AG04450 (cell line): ENCODE measurements around the gene EVA1B. TPM values are rescaled to one million over a fixed set of nuclear protein-coding genes. Genes with fewer than 3 reads are reported as not detected.

ENCODE experiments used
- CTCF ChIA-PET: fragments of 300-600, 350-600 bp; formaldehyde crosslinking; extraction: SDS; loops from one replicate; lab custom pipeline; 2022; ENCODE audit warnings: antibody characterized with exemption, inconsistent platforms; lab: Charles Lee
- POLR2A ChIA-PET: fragments of 350-600 bp; formaldehyde crosslinking; extraction: SDS; loops from one replicate; lab custom pipeline; 2021; ENCODE audit warnings: antibody characterized with exemption, inconsistent platforms; lab: Yijun Ruan, JAX
- DNase-seq: peaks from one replicate; pipeline ENCODE4 v3.0.0-alpha.2; 2011; ENCODE audit warnings: low read depth, low spot score
- H3K27ac ChIP-seq: one replicate; pipeline ENCODE4 v1.5.1; 2012; ENCODE audit warnings: low read depth, low read length, control low read depth
- H3K27me3 ChIP-seq: one replicate; pipeline ENCODE4 v1.6.0; 2012; ENCODE audit warnings: low read length; ENCODE audit not compliant: control insufficient read depth, insufficient read depth
- H3K4me3 ChIP-seq: 2 replicates; pipeline ENCODE4 v1.5.1; 2011; ENCODE audit warnings: mild to moderate bottlenecking, low read depth, low read length, control low read depth
- H3K9me3 ChIP-seq: 2 replicates; pipeline ENCODE4 v1.5.1; 2012; ENCODE audit warnings: low read length; ENCODE audit not compliant: control insufficient read depth, insufficient read depth
- CTCF ChIP-seq: IDR thresholded peaks from 2 replicates; pipeline ENCODE4 v1.5.1; 2011; ENCODE audit warnings: low read depth, low read length, control low read depth, inconsistent platforms
- polyA plus RNA-seq: library from polyadenylated mRNA; depleted of rRNA; stranded (reverse); fragments of >200 nt; gene quantifications from 2 replicates; pipeline ENCODE4 v1.2.3, GENCODE V29; 2011

The EVA1B gene
- polyA plus RNA-seq, 1 experiment, result 27.2 TPM

GRCh38 chr1:36349241-36349671, 25.8 kb upstream of the EVA1B start:
- ChIA-PET CTCF (interaction anchor here (1.8 to 6.4 kb wide), 2 partner anchors 18 to 63 kb away, joined by 5 to 53 read pairs; no protein-coding TSS in a partner anchor), POLR2A (interaction anchor here (0.6 kb wide), 1 partner anchor 70 kb away, joined by 3 read pairs; no protein-coding TSS in a partner anchor)
- TF ChIP-seq CTCF, result no peak
- no peak overlapping the region for H3K4me3 ChIP-seq
- H3K27ac ChIP-seq, result peak overlapping the region; percentile 61
- H3K9me3 ChIP-seq, result no peaks in the 10 kb centered on the region
- no peaks in the 10 kb centered on the region for H3K27me3 ChIP-seq
- no peak for DNase-seq

GRCh38 chr1:36346741-36347370, 23.4 kb upstream of the EVA1B start:
- DNase-seq, result no peak
- CTCF ChIA-PET, result no interaction called here
- no peak overlapping the region for H3K4me3 ChIP-seq
- H3K27me3 ChIP-seq, result no peaks in the 10 kb centered on the region
- TF ChIP-seq CTCF, result no peak
- no peak overlapping the region for H3K27ac ChIP-seq
- POLR2A ChIA-PET, result no interaction called here
- H3K9me3 ChIP-seq, result no peaks in the 10 kb centered on the region

GRCh38 chr1:36345353-36345752, 21.9 kb upstream of the EVA1B start:
- Histone ChIP-seq H3K4me3 (no peak overlapping the region), H3K9me3 (no peaks in the 10 kb centered on the region), H3K27ac (no peak overlapping the region), H3K27me3 (no peaks in the 10 kb centered on the region)
- TF ChIP-seq CTCF, result no peak
- ChIA-PET POLR2A (interaction anchor here (1.4 kb wide), 1 partner anchor 41 kb away, joined by 3 read pairs; no protein-coding TSS in a partner anchor), CTCF (interaction anchor here (1.1 kb wide), 1 partner anchor 24 kb away, joined by 5 read pairs; no protein-coding TSS in a partner anchor)
- DNase-seq, result no peak

- CTCF ChIA-PET, result interaction anchor here (0.8 kb wide), 1 partner anchor 25 kb away, joined by 3 read pairs; no protein-coding TSS in a partner anchor
- POLR2A ChIA-PET, result interaction anchor here (0.7 to 0.8 kb wide), 2 partner anchors 35 to 75 kb away, joined by 4 to 6 read pairs; no protein-coding TSS in a partner anchor
- Histone ChIP-seq H3K27ac (no peak overlapping the region), H3K9me3 (no peaks in the 10 kb centered on the region), H3K4me3 (no peak overlapping the region), H3K27me3 (no peaks in the 10 kb centered on the region)
- no peak for TF ChIP-seq CTCF
- no peak for DNase-seq
Observed at GRCh38 chr1:36344395-36344680, 20.9 kb upstream of the EVA1B start.
